GM06990 (cell line): Measurements from ENCODE around the gene MLLT3.

Source experiments
- DNase-seq: peaks from one replicate; pipeline ENCODE4 v3.0.0-alpha.2; 2011; ENCODE audit not compliant: insufficient read length; ENCODE audit errors: extremely low read depth
- H3K27me3 ChIP-seq: replicated peaks from 2 replicates; pipeline ENCODE4 v1.6.0; 2011; ENCODE audit warnings: low read length; ENCODE audit not compliant: control insufficient read depth, insufficient read depth
- H3K36me3 ChIP-seq: 2 replicates; pipeline ENCODE4 v1.5.1; 2011; ENCODE audit warnings: low read length; ENCODE audit not compliant: control insufficient read depth, insufficient read depth
- H3K4me3 ChIP-seq: replicated peaks from 2 replicates; pipeline ENCODE4 v1.5.1; 2011; ENCODE audit warnings: low read depth, mild to moderate bottlenecking, control low read depth, low read length
- CTCF ChIP-seq: IDR thresholded peaks from 2 replicates; pipeline ENCODE4 v1.5.1; 2011; ENCODE audit warnings: low read length, control low read depth, mild to moderate bottlenecking, inconsistent platforms; ENCODE audit not compliant: insufficient read depth, poor library complexity, severe bottlenecking

The MLLT3 gene

GRCh38 chr9:20610591-20610990 is 11.7 kb downstream of the MLLT3 start:
- Histone ChIP-seq H3K36me3 (no peaks in the 10 kb centered on the region), H3K4me3 (no peak overlapping the region), H3K27me3 (no peaks in the 10 kb centered on the region)
- no peak for DNase-seq
- TF ChIP-seq CTCF = no peak

GRCh38 chr9:20608582-20608981 is 13.7 kb downstream of the MLLT3 start:
- H3K27me3 ChIP-seq = no peaks in the 10 kb centered on the region
- DNase-seq = no peak
- no peaks in the 10 kb centered on the region for H3K36me3 ChIP-seq
- no peak overlapping the region for H3K4me3 ChIP-seq
- no peak for TF ChIP-seq CTCF

- TF ChIP-seq CTCF = no peak
- no peak for DNase-seq
Observed at GRCh38 chr9:20606652-20607051, 15.6 kb downstream of the MLLT3 start.

GRCh38 chr9:20604562-20604961 is 17.7 kb downstream of the MLLT3 start:
- no peaks in the 10 kb centered on the region for H3K27me3 ChIP-seq

More at GRCh38 chr9:20606652-20607051, 15.6 kb downstream of the MLLT3 start:
- Histone ChIP-seq H3K36me3 (no peaks in the 10 kb centered on the region), H3K27me3 (no peaks in the 10 kb centered on the region), H3K4me3 (no peak overlapping the region)

GRCh38 chr9:20603524-20604268 is 18.6 kb downstream of the MLLT3 start:
- Histone ChIP-seq H3K4me3 (no peak overlapping the region), H3K36me3 (no peaks in the 10 kb centered on the region), H3K27me3 (no peaks in the 10 kb centered on the region)
- DNase-seq = no peak
- no peak for TF ChIP-seq CTCF

More at GRCh38 chr9:20604562-20604961, 17.7 kb downstream of the MLLT3 start:
- Histone ChIP-seq H3K4me3 (peak overlapping the region; percentile 23; the same call in 1 of the 2 replicates), H3K36me3 (no peaks in the 10 kb centered on the region)
- DNase-seq = peak; percentile 37
- TF ChIP-seq CTCF = no peak
